HG02981 (cell line): ENCODE results near the gene EML5.
"Not testable (repeated sequence)": the region's sequence is repeated elsewhere in the genome, so short reads cannot be mapped to it uniquely, and the experiment has no call there.

Experiments used
- ATAC-seq: cut with Tn5 transposase; IDR thresholded peaks from one replicate; pipeline ENCODE4 v1.9.1; 2021; ENCODE audit warnings: mild to moderate bottlenecking, moderate library complexity; ENCODE audit not compliant: unreplicated experiment

Gene EML5

GRCh38 chr14:88792473-88793258, at the start of gene EML5:
EML5 (minus strand) TSS chr14:88792953; CDS start chr14:88792503, 450 bp downstream.
- ATAC-seq: peak; percentile 85

- no peak for ATAC-seq
Observed at GRCh38 chr14:88842414-88842813, 49.7 kb upstream of the EML5 start.

- ATAC-seq: no peak
Observed at GRCh38 chr14:88841741-88842140, 49.0 kb upstream of the EML5 start.

GRCh38 chr14:88840926-88841325, 48.2 kb upstream of the EML5 start:
- ATAC-seq: no peak

- ATAC-seq: no peak
Observed at GRCh38 chr14:88838015-88838414, 45.3 kb upstream of the EML5 start.

GRCh38 chr14:88837495-88837894, 44.7 kb upstream of the EML5 start:
- ATAC-seq: no peak

- ATAC-seq: no peak
Observed at GRCh38 chr14:88835661-88836060, 42.9 kb upstream of the EML5 start.

- ATAC-seq: no peak
Observed at GRCh38 chr14:88834883-88835431, 42.2 kb upstream of the EML5 start.

GRCh38 chr14:88831284-88831683, 38.5 kb upstream of the EML5 start:
- ATAC-seq: no peak

GRCh38 chr14:88829685-88830302, 37.0 kb upstream of the EML5 start:
- ATAC-seq: no peak

- ATAC-seq: no peak
Observed at GRCh38 chr14:88829188-88829587, 36.4 kb upstream of the EML5 start.

- ATAC-seq: no peak
Observed at GRCh38 chr14:88825503-88825902, 32.8 kb upstream of the EML5 start.

GRCh38 chr14:88825078-88825458, 32.3 kb upstream of the EML5 start:
- ATAC-seq: no peak

GRCh38 chr14:88824314-88825077, 31.7 kb upstream of the EML5 start, which contains the start of gene TTC8:
TTC8 (plus strand) TSS chr14:88824651; CDS start chr14:88824708, 57 bp downstream.
- ATAC-seq: peak; percentile 99

GRCh38 chr14:88823968-88824313, 31.2 kb upstream of the EML5 start:
- ATAC-seq: peak; percentile 2

GRCh38 chr14:88821888-88822287, 29.1 kb upstream of the EML5 start:
- ATAC-seq: no peak

- no peak for ATAC-seq
Observed at GRCh38 chr14:88821378-88821777, 28.6 kb upstream of the EML5 start.

- not testable (repeated sequence) for ATAC-seq
Observed at GRCh38 chr14:88819674-88820073, 26.9 kb upstream of the EML5 start.

GRCh38 chr14:88818018-88818417, 25.3 kb upstream of the EML5 start:
- ATAC-seq: no peak

- no peak for ATAC-seq
Observed at GRCh38 chr14:88815980-88816379, 23.2 kb upstream of the EML5 start.

- ATAC-seq: no peak
Observed at GRCh38 chr14:88808359-88808758, 15.6 kb upstream of the EML5 start.
